ENCODE results near the gene PPIP5K2.

GRCh38 chr5:103211576-103212561 is 91.8 kb downstream of the PPIP5K2 start:
- no peak for TF ChIP-seq CTCF (conservative IDR thresholded peaks at IDR 0.05)
- no peak for TF ChIP-seq ZFX (IDR thresholded peaks at IDR 0.05)

All from C4-2B (cell line).